Measurements from ENCODE around the gene RBMS2.
A peak's percentile ranks its signal among the peaks of the same experiment; 100 is the strongest.
"Not testable (repeated sequence)": the region's sequence is repeated elsewhere in the genome, so short reads cannot be mapped to it uniquely, and the experiment has no call there.

Gene RBMS2

DNA sequence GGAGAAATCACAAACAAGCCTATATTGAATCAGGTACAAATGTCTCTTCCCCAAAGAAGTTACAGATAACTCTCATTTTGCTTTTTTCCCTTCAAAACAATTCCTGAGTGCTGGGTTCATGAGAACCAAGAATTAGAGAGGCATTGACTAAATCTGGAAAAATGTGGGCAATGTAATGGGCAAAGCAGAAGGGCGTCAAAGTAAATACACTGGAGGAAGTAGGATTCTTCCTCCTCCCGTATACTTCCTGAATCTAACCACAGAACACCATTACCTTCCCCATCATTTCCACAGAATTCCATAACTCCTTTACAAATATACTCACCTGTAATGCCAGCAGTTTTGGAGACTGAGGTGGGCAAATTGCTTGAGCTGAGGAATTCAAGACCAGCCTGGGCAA lies 3.0 kb upstream of the RBMS2 start:
- no peak for DNase-seq

DNA sequence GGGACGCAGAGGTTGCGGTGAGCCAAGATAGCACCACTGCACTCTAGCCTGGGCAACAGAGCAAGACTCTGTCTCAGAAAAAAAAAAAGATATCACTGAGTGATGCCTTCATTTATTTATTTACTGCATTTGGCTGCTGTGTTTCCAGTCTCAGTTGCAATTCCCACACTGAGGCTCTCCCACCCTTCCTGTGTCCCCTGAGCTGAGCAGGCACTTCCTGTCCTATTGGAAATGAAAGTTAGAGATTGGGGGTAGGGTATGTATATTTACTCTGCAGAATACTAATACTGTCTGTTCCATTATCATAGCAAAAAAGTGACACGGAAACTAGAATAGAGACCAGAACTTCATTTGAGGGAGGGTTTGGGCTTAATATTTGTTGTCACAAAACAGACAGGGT lies 1.6 kb upstream of the RBMS2 start:
- DNase-seq = no peak

DNA sequence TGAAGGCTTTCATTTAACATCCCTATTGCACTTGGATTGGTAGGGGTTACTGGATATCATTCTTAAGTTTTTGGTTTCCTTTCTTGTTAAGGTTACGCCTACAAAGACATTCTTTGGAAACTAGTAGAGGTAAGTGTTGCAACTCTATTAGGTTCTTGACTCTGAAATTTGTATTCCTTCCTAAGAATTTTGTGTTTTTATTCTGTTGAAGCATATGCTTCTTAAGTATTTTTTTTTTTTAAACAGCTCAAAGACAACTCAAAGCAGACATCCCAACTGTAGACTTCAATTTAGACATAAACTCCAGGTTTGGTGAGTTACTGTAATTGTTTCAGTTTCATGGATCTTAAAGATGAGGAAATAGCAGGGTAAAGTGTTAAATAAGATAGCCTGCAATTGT lies 1.1 kb upstream of the RBMS2 start:
- no peak for DNase-seq

DNA sequence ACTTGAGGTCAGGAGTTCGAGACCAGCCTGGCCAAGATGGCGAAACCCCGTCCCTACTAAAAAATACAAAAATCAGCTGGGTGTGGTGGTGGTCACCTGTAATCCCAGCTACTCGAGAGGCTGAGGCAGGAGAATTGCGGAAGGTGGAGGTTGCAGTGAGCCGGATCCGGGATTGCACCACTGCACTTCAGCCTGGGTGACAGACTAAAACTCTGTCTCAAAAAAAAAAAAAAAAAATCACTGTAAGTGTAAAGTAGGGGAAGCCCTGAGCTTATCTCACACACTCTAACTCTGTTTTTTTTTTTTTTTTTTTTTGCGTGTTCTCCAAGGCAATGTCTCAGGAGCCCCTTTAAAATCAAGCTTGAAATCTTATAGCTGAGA lies 421 bp upstream of the RBMS2 start:
- no peak for DNase-seq

DNA sequence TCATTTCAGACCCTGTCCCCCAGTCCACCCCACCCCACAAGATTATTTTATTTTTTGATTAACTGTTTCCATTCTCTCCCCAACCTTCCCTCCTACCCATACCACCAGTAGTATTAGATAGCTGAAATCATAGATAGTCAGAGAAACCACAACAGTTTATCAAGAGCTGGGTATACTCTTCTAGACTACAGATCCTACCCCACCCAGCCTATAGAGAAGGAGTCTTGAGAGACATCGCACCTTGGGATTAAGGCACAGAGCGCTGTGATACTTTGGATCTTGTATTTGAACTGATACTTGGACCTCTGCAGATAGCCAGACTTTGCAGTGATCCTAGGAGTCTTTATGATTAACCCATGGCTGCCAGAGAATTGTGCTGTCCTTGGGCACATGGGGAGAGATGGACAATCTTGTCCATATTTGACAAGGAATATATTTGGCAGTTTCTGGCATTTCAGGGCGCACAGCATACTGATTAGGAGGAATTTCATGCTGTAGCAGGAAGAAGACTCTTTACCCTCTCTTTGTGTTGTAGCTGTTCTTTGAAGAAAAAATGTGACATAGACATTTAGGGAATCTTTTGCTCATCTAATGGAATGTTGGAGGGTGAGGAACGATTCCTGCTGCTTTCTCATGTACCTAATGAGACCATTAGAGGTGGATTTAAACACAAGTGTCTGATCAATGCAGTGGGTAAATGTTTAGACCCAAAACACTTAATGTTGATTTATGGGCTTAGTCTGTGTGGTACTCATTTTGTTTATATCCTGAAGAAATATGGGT lies 982 bp downstream of the RBMS2 start:
- no peak for DNase-seq

DNA sequence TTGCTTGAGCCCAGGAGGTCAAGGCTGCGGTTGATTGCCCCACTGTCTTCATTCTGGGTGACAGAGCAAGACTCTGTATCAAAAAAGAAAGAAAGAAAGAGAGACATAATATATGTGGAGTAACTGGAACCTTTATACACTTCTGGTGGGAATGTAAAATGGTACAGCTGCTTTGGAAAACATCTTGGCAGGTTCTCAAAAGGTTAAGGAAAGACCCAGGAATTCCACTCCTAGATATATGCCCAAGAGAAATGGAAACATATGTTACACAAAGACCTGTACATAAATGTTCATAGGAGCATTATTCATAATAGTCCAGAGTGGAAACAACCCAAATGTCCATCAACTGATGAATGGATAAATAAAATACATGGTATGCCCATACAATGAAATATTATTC lies 7.2 kb downstream of the RBMS2 start:
- DNase-seq = no peak

DNA sequence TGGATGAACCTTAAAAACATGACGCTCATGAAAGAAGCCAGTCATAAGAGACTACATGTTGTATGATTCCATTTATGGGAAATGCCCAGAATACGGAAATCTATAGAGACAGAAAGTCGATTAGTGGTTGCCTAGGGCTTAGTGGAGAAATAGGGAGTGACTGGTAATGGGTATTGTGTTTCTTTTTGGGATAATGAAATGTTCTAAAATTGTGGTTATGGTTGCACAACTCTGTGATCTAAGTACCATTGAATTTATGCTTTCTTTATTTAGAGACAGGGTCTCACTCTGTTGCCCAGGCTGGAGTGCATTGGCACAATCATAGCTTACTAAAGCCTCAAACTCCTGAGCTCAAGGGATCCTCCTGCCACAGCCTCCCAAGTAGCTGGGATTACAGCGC lies 8.0 kb downstream of the RBMS2 start:
- no peak for DNase-seq

DNA sequence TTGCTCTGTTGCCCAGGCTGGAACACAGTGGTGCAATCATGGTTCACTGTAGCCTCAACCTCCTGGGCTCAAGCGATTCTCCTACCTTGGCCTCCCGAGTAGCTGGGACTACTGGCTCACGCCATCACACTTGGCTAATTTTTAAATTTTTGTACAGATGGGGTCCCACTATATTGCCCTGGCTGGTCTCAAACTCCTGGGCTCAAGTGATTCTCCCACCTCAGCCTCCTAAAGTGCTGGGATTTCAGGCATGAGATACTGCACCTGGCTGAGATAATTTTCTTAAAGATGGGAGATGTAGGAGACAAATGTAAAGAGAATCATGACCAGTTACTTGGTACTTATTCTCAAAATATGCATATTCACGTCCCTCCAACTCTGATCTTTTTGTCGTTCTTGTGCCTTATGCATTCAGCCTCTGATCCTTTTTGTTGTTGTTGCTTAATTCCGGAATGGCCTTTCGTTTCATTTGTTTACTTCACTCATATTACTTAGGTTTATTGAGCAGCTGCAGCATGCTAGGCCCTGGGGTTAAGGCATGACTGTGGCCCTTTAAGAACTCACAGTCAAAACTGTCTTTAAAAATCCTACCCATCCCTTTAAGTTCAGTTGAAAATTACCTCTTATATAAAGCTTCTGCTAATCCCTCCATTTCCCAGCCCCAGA lies 8.9 kb downstream of the RBMS2 start:
- DNase-seq = no peak

DNA sequence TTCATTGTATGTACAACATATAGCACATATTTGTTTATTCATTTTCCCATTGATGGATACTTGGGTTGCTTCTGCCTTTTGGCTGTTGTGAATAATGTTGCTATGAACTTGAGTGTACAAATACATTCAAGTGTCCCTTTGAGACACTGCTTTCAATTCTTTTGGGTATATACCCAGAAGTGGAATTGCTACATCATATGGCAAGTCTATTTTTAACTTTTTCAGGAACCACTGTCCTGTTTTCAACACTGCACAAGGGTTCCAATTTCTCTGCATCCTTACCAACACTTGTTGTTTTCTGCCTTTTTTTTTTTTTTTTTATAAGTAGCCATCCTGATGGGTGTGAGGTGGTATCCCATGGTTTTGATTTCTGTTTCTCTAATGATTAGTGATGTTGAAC lies 15.9 kb downstream of the RBMS2 start:
- DNase-seq = no peak

DNA sequence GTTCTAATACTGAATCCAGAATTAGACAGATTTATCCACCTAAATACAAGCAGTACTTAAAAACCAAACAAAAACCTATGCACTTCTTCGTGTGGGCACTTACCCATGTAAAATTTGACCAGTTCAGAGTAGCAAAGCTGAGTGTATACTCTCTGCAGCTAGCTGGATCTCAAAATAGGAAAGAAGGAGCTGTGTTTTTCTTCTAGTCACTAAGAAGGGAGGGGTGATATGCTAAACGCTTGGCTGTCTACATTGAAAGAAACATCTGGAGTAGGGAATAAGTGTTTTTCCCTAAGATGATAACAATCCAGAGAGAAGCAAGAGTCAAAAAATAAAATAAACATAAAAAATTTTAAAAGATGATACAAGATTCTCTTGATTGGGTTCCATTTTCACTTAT lies 20.0 kb downstream of the RBMS2 start:
- no peak for DNase-seq

DNA sequence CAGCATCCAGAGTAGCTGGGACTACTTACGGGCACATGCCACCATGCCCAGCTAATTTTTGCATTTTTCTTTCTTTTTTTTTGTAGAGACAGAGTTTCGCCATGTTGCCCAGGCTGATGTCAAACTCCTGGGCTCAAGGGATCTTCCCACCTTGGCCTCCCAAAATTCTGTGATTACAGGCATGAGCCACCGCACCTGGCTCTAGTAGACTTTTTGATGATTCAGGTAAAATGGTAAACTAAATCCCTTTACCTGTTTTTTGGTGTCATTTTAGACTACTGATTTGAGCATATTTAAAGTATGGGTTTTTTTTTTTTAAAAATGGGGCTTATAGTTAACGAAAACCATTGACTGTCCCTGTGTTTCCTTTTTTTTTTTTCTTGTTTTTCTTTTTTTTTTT lies 20.5 kb downstream of the RBMS2 start:
- DNase-seq = no peak

DNA sequence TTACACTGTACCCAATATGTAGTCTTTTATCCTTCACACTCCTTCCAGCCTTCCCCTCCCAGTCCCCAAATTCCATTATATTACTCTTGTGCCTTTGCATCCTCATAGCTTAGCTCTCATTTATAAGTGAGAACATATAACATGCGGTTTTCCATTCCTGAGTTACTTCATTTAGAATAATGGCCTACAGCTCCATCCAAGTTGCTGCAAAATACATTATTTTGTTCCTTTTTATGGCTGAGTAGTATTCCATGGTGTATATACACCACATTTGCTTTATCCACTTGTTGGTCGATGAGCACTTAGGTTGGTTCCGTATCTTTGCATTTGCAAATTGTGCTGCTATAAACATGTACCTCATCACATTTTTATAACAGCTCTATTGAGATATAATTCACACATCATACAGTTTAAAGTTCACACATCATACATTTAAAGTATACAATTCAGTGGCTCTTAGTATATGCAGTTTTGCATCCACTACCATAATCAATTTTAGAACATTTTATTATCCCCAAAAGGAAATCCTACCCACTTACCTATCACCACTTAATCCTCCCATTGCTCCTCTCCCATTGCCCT lies 23.5 kb downstream of the RBMS2 start:
- DNase-seq = no peak

DNA sequence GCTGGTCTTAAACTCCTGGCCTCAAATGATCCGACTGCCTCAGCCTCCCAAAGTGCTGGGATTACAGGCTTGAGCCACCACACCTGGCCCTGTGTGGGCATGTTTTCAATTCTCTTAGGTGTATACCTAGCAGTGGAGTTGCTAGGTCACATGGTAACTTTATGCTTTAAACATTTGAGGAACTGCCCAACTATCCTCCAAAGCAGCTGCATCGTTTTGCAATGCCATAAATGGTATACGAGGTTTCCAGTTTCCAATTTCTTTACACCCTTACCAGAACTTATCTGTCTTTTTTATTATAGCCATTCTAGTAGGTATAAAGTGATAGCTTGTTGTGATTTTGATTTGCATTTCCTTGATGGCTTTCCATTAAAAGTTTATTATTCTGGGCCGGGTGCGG lies 25.1 kb downstream of the RBMS2 start:
- no peak for DNase-seq

DNA sequence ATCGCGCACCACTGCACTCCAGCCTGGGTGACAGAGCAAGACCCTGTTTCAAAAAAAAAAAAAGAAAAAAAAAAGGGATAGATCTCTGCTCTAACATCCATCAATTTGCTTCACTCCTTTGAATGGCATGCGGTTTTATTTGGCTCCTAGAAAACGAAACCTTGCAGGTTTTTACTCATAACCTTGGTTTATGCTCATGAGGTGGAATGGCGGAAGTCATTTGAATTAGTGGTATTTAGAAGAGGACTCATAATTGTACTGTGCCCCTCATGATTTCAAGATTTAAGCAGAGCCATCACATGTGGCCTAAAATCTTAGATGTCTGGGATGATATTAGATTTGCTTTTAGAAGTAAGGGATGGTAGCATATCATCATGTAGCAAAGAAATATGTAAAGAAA lies 29.4 kb downstream of the RBMS2 start:
- DNase-seq = no peak

DNA sequence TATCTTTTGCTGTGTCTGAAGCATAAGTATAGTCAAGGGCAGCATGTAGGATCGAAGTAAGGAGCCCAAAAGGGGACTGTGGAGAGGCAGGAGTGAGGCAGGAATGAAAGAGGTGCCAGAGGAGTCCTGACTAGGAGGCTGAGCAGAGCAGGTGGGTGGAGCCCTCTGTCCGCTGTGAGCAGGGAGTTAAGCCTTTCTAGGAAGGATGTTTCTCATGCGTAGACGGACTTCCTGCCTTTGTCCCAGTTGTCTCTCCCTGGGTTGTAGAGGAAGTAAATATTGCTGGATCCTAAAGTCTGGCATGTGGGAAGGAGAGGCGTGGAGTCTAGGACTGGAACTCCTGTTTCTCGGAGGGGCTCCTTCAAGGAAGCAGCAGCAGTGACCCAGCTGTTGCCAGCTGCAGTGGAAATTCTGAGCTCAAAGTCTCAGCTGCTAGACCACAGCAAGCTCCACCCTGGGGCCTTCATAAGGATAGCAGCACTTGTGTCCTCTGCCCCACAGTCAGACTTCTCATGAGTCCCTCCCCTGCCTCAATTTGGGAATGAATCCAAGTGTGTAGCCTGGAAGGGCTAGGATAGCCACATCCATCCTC lies 44.0 kb downstream of the RBMS2 start:
- DNase-seq = no peak

DNA sequence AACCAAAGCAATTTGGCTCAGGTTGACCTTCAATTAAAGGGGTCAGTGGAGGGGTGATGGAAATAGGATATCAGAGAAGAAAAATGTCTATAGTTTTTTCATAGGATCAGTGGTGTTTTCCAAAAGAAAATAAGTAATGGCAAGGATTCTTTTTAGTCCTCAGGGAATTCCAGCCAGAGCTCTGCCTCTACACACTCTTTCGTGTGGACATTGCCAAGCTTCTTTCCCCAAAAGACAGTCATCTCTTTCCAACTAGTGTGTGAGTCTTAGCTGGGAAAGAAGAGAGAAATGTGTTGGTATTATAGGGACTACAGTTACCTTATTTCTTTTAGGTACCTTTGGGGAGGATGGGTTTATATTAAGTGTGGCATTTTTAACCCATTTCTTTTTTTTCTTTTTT lies 46.5 kb downstream of the RBMS2 start:
- no peak for DNase-seq

DNA sequence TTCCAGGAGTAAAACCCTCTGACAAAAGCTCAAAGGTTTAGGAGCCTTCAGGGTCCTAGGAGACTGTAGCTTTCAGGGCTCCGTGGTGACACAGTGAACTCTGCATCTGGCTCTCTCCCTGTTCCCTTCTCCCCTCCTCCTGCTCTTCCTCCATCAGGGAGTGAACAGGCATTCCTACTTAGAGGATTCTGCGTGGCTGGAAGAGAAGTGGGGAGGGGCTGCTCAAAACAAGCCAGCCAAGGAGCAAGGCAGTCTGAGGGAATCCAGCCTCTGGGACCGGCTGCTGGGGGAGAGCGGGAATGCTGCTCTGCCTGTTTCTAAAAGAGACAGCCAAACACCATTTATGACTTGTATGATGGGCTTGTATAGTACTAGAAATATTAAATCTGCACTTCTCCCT lies 49.5 kb downstream of the RBMS2 start:
- no peak for DNase-seq

DNA sequence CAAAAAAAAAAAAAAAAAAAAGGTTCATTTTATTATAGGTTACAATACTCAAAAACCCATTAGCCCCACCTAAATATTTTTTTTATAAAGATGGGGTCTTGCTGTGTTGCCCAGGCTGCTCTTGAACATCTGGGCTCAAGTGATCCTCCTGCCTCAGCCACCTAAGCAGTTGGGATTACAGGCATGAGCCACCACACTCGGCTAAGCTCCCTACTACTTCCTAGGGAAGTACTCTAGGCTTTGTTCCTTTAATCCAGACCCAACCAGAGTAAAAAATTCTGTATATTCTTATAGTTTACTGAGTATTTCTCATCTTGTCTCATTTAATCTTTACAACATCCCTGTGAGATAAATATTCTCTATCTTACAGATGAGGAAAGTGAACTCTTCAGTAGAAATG lies 50.7 kb downstream of the RBMS2 start:
- no peak for DNase-seq

DNA sequence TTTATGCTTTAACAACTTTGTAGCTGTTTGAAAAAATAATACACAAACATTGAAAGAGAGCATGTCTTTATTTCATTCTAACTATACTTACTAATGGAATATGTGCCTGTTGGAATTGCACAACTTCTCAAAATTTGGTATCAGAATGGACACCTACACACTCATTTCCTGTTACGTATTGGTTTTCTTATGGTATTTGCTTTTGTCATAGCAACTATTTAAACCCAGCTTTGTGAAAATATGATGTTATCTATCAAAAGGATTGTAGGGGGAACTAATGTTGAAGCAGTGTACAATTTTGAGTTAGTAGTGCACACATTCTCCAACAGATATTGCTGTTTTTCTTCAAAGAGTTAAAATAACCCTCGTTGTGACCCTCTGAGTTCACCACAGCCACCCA lies 52.6 kb downstream of the RBMS2 start:
- no peak for DNase-seq

DNA sequence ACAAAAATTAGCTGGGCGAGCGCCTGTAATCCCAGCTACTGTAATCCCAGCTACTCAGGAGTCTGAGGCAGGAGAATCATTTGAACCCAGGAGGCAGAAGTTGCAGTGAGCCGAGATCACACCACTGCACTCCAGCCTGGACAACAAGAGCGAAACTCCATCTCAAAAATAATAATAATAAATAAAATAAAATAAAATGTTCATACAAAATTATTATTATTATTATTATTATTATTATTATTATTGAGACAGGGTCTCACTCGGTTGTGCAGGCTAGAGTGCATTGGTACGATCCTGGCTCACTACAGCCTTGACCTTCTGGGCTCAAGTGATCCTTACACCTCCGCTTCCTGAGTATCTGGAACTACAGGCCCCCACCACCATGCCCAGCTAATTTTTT lies 55.6 kb downstream of the RBMS2 start:
- DNase-seq = not testable (repeated sequence)

DNA sequence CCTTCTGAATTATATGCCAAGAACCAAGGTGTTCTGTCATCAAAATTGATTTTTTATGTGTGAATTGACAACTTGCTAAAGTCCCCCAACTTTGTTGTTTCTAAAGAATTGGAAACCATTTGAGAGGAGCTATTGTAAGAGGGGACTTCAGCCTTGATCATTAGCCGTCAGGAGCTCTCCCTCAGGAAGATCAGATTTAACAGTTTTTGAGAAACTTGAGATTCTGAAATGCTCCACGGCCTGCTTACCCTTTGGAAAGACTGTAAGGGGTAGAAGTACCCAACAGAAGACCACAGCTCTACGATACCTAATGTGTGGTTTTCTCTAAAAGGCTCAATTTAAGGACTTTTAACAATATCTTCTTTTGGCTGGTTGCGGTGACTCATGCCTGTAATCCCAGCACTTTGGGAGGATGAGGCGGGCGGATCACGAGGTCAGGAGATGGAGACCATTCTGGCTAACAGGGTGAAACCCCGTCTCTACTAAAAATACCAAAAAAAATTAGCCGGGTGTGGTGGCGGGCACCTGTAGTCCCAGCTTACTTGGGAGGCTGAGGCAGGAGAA lies 57.4 kb downstream of the RBMS2 start:
- no peak for DNase-seq

DNA sequence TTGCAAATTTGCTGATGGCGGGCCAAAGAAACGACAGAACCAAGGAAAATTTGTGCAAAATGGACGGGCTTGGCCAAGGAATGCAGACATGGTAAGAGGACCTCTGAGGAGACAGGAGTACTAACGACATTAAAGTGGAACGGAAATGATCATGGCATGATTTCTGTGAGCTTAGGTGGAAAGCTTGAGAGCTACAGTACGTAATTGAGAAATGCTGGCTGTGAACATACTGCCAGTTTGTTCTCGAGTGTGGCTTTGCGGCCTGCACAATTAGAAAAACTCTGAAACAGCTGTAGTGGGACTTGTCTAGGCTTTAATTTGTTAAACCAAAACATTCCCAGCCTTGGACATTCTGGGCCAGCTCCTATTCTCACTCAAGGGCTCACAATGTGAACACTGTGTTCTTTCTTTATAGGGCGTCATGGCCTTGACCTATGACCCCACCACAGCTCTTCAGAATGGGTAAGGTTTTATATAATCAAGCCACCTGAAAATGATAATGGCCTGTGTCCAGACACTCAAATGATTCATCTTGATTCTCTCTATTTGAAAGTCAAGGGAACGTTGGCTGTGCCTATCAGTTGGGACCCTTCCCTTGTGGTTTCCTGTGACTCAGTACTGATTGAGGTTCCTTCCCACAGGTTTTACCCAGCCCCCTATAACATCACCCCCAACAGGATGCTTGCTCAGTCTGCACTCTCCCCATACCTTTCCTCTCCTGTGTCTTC lies 60.0 kb downstream of the RBMS2 start:
- DNase-seq = peak; percentile 43

DNA sequence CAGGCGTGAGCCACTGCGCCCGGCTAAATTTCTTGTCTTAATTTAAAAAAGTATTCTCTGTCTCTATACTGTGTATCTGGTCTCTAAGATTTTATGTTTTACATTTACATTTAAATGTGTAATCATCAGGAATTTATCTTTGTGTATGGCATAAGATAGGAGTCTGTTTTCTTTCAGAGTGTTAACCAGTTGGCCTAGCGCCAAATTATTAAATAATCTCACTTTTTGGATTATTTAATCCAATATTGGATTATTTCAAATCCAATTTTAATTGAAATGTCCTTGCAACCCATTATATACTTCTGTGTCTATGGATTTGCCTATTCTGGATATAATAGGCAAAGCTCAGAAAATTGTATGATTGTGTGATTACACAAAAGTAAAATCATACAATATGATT lies 63.5 kb downstream of the RBMS2 start:
- no peak for DNase-seq
